Hepatocyte (in vitro differentiated cells): ENCODE measurements around the gene KRTAP9-1. TPM values are rescaled to one million over a fixed set of nuclear protein-coding genes. Genes with fewer than 3 reads are reported as not detected.
"Not testable (repeated sequence)": the region's sequence is repeated elsewhere in the genome, so short reads cannot be mapped to it uniquely, and the experiment has no call there.

Source experiments
- DNase-seq: peaks from one replicate; pipeline ENCODE4 v3.0.0-alpha.2; 2016; ENCODE audit warnings: low spot score
- H2AFZ ChIP-seq: fragments of 200-600 bp; sonication (generic); 2 replicates; pipeline ENCODE4 v1.6.0; 2016; ENCODE audit warnings: antibody characterized with exemption, mild to moderate bottlenecking
- H3K27ac ChIP-seq: fragments of 200-600 bp; sonication (generic); 2 replicates; pipeline ENCODE4 v1.5.1; 2016; ENCODE audit warnings: mild to moderate bottlenecking
- H3K27me3 ChIP-seq: fragments of 200-600 bp; sonication (generic); 2 replicates; pipeline ENCODE4 v1.6.1; 2016
- H3K36me3 ChIP-seq: fragments of 200-600 bp; sonication (generic); replicated peaks from 2 replicates; pipeline ENCODE4 v1.5.1; 2016; ENCODE audit warnings: low read depth; ENCODE audit not compliant: insufficient read depth
- H3K4me1 ChIP-seq: fragments of 200-600 bp; sonication (generic); 2 replicates; pipeline ENCODE4 v1.5.1; 2016; ENCODE audit warnings: mild to moderate bottlenecking, moderate library complexity; ENCODE audit not compliant: insufficient read depth
- H3K4me2 ChIP-seq: fragments of 200-600 bp; sonication (generic); 2 replicates; pipeline ENCODE4 v1.6.0; 2016
- H3K4me3 ChIP-seq: fragments of 200-600 bp; sonication (generic); 2 replicates; pipeline ENCODE4 v1.5.1; 2016; ENCODE audit warnings: mild to moderate bottlenecking
- H3K79me2 ChIP-seq: fragments of 200-600 bp; sonication (generic); 2 replicates; pipeline ENCODE4 v1.6.0; 2017; ENCODE audit warnings: mild to moderate bottlenecking
- H3K9me2 ChIP-seq: fragments of 200-600 bp; sonication (generic); replicated peaks from 2 replicates; pipeline ENCODE4 v1.6.0; 2017; ENCODE audit warnings: mild to moderate bottlenecking; ENCODE audit not compliant: insufficient read depth
- H3K9me3 ChIP-seq: fragments of 200-600 bp; sonication (generic); 2 replicates; pipeline ENCODE4 v1.5.1; 2016; ENCODE audit warnings: low read depth, mild to moderate bottlenecking
- H4K20me1 ChIP-seq: fragments of 200-600 bp; sonication (generic); 2 replicates; pipeline ENCODE4 v1.6.0; 2016; ENCODE audit warnings: mild to moderate bottlenecking; ENCODE audit not compliant: insufficient read depth, poor library complexity, severe bottlenecking
- EZH2 ChIP-seq: fragments of 200-600 bp; sonication (generic); IDR thresholded peaks from 2 replicates; pipeline ENCODE4 v1.6.1; 2016; ENCODE audit warnings: antibody characterized with exemption, mild to moderate bottlenecking, borderline replicate concordance
- EZH2phosphoT487 ChIP-seq: fragments of 200-600 bp; sonication (generic); IDR thresholded peaks from one replicate; pipeline ENCODE4 v1.6.1; 2018; ENCODE audit warnings: antibody characterized with exemption, mild to moderate bottlenecking, low read depth, moderate library complexity; ENCODE audit not compliant: unreplicated experiment, severe bottlenecking
- WGBS: methylation state at CpG from one replicate; pipeline ENCODE4 v1.1.6; 2016; ENCODE audit warnings: low lambda C conversion rate; ENCODE audit errors: missing lambda C conversion rate; 5-methylcytosine and 5-hydroxymethylcytosine counted together
- polyA plus RNA-seq: library from polyadenylated mRNA; unstranded; fragments of >200 nt; fragmentation: Nextera tagmentation; extraction: Ambion mirVana; gene quantifications from 2 replicates; pipeline ENCODE4 v1.2.1, GENCODE V29; 2016
- total RNA-seq: library from RNA; depleted of rRNA; stranded (reverse); fragments of >200 nt; gene quantifications from 2 replicates; pipeline ENCODE4 v1.2.3, GENCODE V29; 2014
- TF ChIP-seq, protein P1 (sequence below): fragments of 200-600 bp; sonication (generic); IDR thresholded peaks from 2 replicates; pipeline ENCODE4 v1.5.1; 2016; ENCODE audit warnings: antibody characterized with exemption, mild to moderate bottlenecking; ENCODE audit not compliant: poor library complexity

Gene KRTAP9-1
- total and polyA plus RNA-seq, 2 experiments from 2014 or later = not detected

DNA sequence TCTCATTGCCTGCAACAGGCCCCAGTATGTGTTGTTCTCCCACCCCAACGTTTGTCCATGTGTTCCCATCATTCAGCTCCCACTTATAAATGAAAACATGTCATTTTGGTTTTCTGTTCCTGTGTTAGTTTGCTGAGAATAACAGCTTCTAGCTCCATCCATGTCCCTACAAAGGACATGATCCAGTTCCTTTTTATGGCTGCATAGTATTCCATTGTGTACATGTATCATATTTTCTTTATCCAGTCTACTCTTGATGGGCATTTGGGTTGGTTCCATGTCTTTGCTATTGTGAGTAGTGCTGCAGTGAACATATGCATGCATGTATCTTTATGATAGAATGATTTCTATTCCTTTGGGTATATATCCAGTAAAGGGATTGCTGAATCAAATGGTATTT lies 26.0 kb downstream of the KRTAP9-1 start:
- H3K36me3 ChIP-seq = no peaks in the 10 kb centered on the region
- 100% methylated on average over 1 of the region's 1 CpG for WGBS

DNA sequence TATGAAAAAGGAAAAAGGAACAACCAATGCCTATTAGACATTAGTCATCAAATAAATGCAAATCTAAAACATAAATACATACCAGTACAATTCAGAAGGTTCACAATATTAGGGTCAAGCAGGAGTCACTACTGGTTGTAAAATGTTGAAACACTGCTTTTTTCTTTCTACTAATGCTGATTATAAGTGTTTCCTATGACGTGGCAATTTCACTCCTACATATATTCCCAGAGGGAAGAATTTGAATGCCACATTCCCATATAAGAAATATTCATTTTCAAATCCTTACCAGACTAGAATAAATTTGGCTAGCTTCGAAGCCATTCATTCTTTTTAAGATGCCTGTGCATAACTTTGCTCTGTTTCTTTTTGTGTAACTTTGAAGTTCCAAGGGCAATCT lies 34.1 kb downstream of the KRTAP9-1 start:
- no peaks in the 10 kb centered on the region for H3K9me3 ChIP-seq
- no peaks in the 10 kb centered on the region for H3K4me1 ChIP-seq
- no peak overlapping the region for H3K4me3 ChIP-seq
- DNase-seq = no peak
- H3K4me2 ChIP-seq = no peak overlapping the region
- no peak overlapping the region for H3K27ac ChIP-seq
- no peaks in the 10 kb centered on the region for H3K79me2 ChIP-seq
- H3K9me2 ChIP-seq = no peaks in the 10 kb centered on the region
- H3K36me3 ChIP-seq = no peaks in the 10 kb centered on the region
- H3K27me3 ChIP-seq = peaks cover 6% of the 10 kb centered on the region
- 89% methylated on average over 2 of the region's 2 CpGs for WGBS
- H2AFZ ChIP-seq = no peak overlapping the region
- H4K20me1 ChIP-seq = no peaks in the 10 kb centered on the region
- TF ChIP-seq, protein P1, sequence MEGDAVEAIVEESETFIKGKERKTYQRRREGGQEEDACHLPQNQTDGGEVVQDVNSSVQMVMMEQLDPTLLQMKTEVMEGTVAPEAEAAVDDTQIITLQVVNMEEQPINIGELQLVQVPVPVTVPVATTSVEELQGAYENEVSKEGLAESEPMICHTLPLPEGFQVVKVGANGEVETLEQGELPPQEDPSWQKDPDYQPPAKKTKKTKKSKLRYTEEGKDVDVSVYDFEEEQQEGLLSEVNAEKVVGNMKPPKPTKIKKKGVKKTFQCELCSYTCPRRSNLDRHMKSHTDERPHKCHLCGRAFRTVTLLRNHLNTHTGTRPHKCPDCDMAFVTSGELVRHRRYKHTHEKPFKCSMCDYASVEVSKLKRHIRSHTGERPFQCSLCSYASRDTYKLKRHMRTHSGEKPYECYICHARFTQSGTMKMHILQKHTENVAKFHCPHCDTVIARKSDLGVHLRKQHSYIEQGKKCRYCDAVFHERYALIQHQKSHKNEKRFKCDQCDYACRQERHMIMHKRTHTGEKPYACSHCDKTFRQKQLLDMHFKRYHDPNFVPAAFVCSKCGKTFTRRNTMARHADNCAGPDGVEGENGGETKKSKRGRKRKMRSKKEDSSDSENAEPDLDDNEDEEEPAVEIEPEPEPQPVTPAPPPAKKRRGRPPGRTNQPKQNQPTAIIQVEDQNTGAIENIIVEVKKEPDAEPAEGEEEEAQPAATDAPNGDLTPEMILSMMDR = no peak
- TF ChIP-seq EZH2phosphoT487 = no peak

More for the DNA sequence above, 26.0 kb downstream of the KRTAP9-1 start:
- TF ChIP-seq, protein P1 = no peak
- TF ChIP-seq EZH2 (no peak), EZH2phosphoT487 (no peak)
- Histone ChIP-seq H4K20me1 (no peaks in the 10 kb centered on the region), H3K27ac (no peak overlapping the region), H3K4me1 (no peaks in the 10 kb centered on the region), H3K4me2 (no peak overlapping the region), H3K9me2 (no peaks in the 10 kb centered on the region), H3K79me2 (no peaks in the 10 kb centered on the region), H3K27me3 (peaks cover 3% of the 10 kb centered on the region), H3K9me3 (no peaks in the 10 kb centered on the region), H3K4me3 (no peak overlapping the region), H2AFZ (no peak overlapping the region)
- no peak for DNase-seq

DNA sequence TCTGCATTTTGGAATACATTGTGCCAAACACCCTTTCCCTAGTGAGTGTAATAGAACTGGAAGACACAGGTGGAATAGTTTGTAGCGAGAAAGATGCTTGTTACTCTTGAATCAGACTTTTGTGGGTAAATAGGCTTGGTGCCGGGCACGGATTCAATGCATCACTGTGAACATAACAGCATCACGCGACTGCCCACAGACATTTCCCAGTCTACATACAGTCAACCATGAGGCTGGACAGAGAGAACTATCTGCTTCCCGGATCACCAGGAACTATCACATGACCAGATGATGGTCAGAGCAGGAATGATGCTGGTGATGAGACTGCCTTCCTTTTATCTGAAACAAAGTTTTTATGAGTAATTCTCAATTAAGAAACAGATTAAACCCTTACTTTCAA lies 36.4 kb downstream of the KRTAP9-1 start:
- TF ChIP-seq EZH2phosphoT487 (no peak), EZH2 (no peak)
- TF ChIP-seq, protein P1 = no peak
- no peaks in the 10 kb centered on the region for H3K9me3 ChIP-seq
- no peaks in the 10 kb centered on the region for H3K79me2 ChIP-seq
- no peak overlapping the region for H3K27ac ChIP-seq
- no peak overlapping the region for H2AFZ ChIP-seq
- 95% methylated on average over 6 of the region's 6 CpGs for WGBS
- no peak overlapping the region for H3K4me3 ChIP-seq
- no peak overlapping the region for H3K4me2 ChIP-seq
- no peaks in the 10 kb centered on the region for H3K36me3 ChIP-seq
- no peaks in the 10 kb centered on the region for H4K20me1 ChIP-seq
- H3K4me1 ChIP-seq = no peaks in the 10 kb centered on the region
- peaks cover 11% of the 10 kb centered on the region for H3K27me3 ChIP-seq
- H3K9me2 ChIP-seq = no peaks in the 10 kb centered on the region
- no peak for DNase-seq

DNA sequence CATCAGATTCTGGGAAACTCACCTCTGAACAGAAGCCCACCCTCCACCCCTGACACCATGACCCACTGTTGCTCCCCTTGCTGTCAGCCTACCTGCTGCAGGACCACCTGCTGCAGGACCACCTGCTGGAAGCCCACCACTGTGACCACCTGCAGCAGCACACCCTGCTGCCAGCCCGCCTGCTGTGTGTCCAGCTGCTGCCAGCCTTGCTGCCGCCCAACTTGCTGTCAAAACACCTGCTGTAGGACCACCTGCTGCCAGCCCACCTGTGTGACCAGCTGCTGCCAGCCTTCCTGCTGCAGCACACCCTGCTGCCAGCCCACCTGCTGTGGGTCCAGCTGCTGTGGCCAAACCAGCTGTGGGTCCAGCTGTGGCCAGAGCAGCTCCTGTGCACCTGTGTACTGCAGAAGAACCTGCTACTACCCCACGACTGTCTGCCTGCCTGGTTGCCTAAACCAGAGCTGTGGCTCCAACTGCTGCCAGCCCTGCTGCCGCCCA lies 37.0 kb downstream of the KRTAP9-1 start, which contains the start of gene KRTAP9-2:
TSS of gene KRTAP9-2 (plus strand) at position 51 of the 498 bp plus-strand sequence. CDS start at position 58, 7 bp downstream.
- H3K36me3 ChIP-seq, H3K9me3 ChIP-seq, H3K79me2 ChIP-seq, H3K9me2 ChIP-seq, DNase-seq, H3K4me3 ChIP-seq, H2AFZ ChIP-seq, H3K4me1 ChIP-seq, H4K20me1 ChIP-seq, H3K27ac ChIP-seq, H3K4me2 ChIP-seq: not testable (repeated sequence)
- 65% methylated on average over 3 of the region's 4 CpGs for WGBS
- H3K27me3 ChIP-seq = peaks cover 11% of the 10 kb centered on the region
